Hepatocyte (in vitro differentiated cells): ENCODE results near the gene PER2.

Experiments used
- EZH2 ChIP-seq: fragments of 200-600 bp; sonication (generic); IDR thresholded peaks from 2 replicates; pipeline ENCODE4 v1.6.1; 2016; ENCODE audit warnings: antibody characterized with exemption, mild to moderate bottlenecking, borderline replicate concordance
- TF ChIP-seq, protein P1 (sequence below): fragments of 200-600 bp; sonication (generic); IDR thresholded peaks from 2 replicates; pipeline ENCODE4 v1.5.1; 2016; ENCODE audit warnings: antibody characterized with exemption, mild to moderate bottlenecking; ENCODE audit not compliant: poor library complexity

DNA sequence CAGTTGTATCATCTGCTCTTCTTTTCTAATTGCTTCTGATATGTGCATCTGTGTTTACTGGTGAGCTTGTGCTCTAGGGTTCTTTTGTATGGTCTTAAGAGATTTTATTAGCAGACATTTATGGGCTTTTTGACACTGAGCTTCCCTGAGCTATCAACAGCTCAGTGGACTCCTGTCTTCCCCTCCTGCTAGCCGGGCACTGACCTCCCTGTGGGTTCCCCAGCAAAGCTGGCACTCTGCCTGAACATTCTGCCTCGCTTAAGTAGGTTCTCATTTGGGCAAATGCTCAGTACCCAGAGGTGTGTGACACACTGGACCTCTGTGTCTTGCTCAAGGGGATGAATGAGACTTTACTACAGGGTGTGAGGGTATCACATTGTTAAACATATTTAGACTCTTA lies 47.7 kb upstream of the PER2 start:
- TF ChIP-seq, protein P1, sequence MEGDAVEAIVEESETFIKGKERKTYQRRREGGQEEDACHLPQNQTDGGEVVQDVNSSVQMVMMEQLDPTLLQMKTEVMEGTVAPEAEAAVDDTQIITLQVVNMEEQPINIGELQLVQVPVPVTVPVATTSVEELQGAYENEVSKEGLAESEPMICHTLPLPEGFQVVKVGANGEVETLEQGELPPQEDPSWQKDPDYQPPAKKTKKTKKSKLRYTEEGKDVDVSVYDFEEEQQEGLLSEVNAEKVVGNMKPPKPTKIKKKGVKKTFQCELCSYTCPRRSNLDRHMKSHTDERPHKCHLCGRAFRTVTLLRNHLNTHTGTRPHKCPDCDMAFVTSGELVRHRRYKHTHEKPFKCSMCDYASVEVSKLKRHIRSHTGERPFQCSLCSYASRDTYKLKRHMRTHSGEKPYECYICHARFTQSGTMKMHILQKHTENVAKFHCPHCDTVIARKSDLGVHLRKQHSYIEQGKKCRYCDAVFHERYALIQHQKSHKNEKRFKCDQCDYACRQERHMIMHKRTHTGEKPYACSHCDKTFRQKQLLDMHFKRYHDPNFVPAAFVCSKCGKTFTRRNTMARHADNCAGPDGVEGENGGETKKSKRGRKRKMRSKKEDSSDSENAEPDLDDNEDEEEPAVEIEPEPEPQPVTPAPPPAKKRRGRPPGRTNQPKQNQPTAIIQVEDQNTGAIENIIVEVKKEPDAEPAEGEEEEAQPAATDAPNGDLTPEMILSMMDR: no peak
- TF ChIP-seq EZH2: no peak
